ENCODE results near the gene NEK5. TPM values are rescaled to one million over a fixed set of nuclear protein-coding genes. Genes with fewer than 3 reads are reported as not detected.

The NEK5 gene
- total RNA-seq, 4 donors from 2014 or later, result 0.15 to 0.16 TPM; not detected in 2

DNA sequence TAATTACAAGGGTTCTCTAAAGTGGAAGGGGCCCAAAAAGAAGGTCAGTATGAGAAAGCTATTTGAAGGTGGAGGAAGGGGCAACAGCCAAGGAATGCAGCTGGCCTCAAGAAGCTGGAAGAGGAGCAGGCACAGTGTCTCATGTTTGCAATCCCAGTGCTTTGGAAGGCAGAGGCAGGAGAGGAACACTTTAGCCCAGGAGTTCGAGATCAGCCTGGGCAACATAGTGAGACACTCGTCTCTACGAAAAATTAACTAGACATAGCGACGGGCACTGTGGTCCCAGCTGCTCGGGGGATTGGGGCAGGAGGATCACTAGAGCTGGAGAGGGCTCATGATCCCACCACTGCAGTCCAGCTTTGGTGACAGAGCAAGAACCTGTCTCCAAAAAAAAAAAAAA is 31.2 kb upstream of the NEK5 start:
- H3K4me3 ChIP-seq (ENCODE audit: low read depth, poor library complexity, severe bottlenecking), result no peak overlapping the region
- intact Hi-C loops (cut with DNase I; ENCODE audit: low total_unique reads), result no loop called here
- no peak for DNase-seq (ENCODE audit: low spot score in 2 of 2)
- TF ChIP-seq, protein P1, sequence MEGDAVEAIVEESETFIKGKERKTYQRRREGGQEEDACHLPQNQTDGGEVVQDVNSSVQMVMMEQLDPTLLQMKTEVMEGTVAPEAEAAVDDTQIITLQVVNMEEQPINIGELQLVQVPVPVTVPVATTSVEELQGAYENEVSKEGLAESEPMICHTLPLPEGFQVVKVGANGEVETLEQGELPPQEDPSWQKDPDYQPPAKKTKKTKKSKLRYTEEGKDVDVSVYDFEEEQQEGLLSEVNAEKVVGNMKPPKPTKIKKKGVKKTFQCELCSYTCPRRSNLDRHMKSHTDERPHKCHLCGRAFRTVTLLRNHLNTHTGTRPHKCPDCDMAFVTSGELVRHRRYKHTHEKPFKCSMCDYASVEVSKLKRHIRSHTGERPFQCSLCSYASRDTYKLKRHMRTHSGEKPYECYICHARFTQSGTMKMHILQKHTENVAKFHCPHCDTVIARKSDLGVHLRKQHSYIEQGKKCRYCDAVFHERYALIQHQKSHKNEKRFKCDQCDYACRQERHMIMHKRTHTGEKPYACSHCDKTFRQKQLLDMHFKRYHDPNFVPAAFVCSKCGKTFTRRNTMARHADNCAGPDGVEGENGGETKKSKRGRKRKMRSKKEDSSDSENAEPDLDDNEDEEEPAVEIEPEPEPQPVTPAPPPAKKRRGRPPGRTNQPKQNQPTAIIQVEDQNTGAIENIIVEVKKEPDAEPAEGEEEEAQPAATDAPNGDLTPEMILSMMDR (IDR thresholded peaks at IDR 0.05), result no peak
- TF ChIP-seq POLR2A (IDR thresholded peaks at IDR 0.05), result no peak
- 87 to 94% methylated on average over 6 of the region's 6 CpGs for WGBS, 2 donors

DNA sequence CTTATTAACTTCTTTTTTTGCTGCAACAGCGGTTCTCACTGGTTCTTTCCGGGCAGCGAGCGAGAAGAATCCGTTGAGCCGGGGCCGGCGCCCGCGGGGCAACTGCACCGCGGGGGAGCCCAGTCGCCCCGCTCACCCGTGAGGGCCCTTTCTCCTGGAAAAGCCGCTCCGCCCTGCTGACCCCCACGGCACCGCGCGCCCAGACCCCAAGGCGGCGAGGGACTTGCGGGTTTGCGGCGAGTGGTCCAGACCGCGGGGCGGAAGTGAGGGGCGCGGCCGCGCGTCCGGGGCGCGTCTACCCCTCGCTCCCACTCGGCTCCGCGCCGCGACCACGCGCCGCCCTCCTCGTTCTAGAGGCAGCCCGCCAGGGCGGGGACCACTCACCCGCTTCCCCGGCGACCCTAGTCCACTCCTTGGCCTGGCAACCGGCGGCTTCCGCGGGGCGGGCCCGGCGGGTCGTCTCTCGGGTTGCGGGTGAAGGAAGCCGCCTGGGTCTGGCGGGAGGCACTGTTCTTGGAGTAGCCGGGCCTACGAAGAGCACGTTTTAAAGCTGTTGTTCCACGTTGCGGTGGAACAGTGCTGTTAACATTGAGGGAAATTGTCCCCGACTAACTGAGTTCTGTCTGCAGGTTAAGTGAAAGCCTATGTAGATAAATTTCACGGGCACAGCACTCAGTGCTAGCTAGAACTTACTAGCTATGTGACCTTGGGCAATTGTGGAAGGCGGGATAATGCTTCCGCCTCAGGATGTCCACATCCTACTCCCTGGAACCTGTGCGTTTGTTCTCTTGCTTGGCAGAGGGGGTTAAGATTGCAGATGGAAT is 30.5 kb upstream of the NEK5 start, which contains the start of gene NEK3:
NEK3 (minus strand) TSS at position 439 of the 824 bp plus-strand sequence. CDS start 3,406 bp downstream, outside the sequence.
- H3K4me3 ChIP-seq (ENCODE audit: low read depth, poor library complexity, severe bottlenecking), result peak within 1 kb of the TSS; percentile 95
- 4 to 6% methylated on average over 27 to 48 of the region's 74 CpGs for WGBS, 2 donors
- intact Hi-C loops (cut with DNase I; ENCODE audit: low total_unique reads), result no loop called here
- TF ChIP-seq, protein P1 (IDR thresholded peaks at IDR 0.05), result no peak
- TF ChIP-seq POLR2A (IDR thresholded peaks at IDR 0.05), result no peak
- DNase-seq (ENCODE audit: low spot score in 2 of 2), result peak; percentile 57 to 93

DNA sequence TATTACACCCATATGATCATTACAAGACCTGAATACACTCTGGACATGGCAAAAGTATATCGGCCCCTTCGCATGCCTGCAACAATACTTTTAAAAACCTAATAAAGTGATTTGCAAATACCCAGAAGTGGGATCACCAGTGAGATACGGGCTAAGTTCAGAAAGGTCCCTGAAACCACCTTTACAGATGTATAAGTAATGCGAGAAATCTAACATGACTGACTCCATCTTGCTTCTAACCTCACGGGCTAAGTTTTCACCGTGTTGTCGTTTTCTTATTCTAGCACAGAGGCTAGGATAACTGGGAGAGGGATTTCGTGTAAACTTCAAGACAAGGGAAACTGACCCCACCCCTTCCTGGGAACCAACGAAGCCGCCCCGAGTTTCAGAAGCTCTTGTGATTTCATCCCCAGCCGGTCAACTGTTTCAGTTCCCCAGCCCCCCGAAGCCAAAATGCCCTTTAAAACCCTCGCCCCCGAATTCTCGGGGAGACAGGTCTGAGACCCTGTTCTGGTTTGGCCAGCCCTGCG is 29.8 kb upstream of the NEK5 start:
- DNase-seq (ENCODE audit: low spot score in 2 of 2), result peak; percentile 44 to 88
- TF ChIP-seq, protein P1 (IDR thresholded peaks at IDR 0.05), result no peak
- TF ChIP-seq POLR2A (IDR thresholded peaks at IDR 0.05), result no peak
- H3K4me3 ChIP-seq (ENCODE audit: low read depth, poor library complexity, severe bottlenecking), result peak overlapping the region; percentile 95

DNA sequence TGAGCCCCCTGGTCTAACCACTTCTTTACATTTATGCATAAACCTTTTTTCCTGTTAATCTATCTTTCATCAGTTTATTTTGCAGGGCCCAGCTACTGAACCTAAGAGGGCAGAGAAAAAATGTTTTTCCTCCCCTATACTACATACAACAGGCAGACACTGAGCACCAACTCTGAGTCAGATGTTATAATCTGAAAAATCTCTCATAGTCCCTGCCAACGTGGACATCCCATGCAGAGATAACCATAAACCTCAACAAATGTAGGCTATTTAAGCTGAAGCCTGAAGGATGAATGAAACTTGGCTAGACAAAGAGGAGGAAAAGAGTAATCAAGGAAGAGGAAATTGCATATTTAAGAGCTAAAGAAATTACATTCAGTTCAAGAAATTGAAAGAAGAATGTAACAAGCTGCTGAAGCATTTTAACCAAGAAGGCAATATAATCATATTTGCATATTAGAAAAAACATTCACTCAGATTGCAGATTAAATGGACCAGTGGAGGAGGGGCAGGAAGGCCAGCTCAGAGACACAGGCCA is 27.9 kb upstream of the NEK5 start:
- no peak for DNase-seq (ENCODE audit: low spot score in 2 of 2)
- TF ChIP-seq, protein P1 (IDR thresholded peaks at IDR 0.05), result no peak
- TF ChIP-seq POLR2A (IDR thresholded peaks at IDR 0.05), result no peak
- no peak overlapping the region for H3K4me3 ChIP-seq (ENCODE audit: low read depth, poor library complexity, severe bottlenecking)
- intact Hi-C loops (cut with DNase I; ENCODE audit: low total_unique reads), result no loop called here
- 35 to 37% methylated on average over 1 of the region's 1 CpG for WGBS, 2 donors

More for the DNA sequence above, 29.8 kb upstream of the NEK5 start:
- intact Hi-C loops (cut with DNase I; ENCODE audit: low total_unique reads), result no loop called here
- WGBS, 2 donors, result 9 to 12% methylated on average over 17 of the region's 17 CpGs

DNA sequence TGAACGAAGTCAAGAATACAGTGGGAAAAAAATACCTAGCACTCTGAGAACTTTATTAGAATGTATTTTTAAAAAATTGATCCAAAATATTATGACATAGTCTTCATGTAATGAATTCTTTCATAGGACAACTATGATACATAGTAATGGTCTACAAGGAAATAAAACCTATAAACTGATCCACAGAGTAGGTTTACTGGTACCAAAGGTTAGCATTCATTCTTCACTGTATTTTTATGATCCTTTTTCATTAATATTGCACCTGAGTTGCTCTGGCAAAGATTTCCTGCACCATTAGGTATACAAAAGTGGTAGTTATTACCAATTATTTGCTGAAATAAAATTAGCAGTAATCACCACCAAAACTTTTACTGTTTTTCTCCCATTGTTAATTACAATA is 26.3 kb upstream of the NEK5 start:
- intact Hi-C loops (cut with DNase I; ENCODE audit: low total_unique reads), result no loop called here
- DNase-seq (ENCODE audit: low spot score in 2 of 2), result no peak
- TF ChIP-seq, protein P1 (IDR thresholded peaks at IDR 0.05), result no peak
- no peak for TF ChIP-seq POLR2A (IDR thresholded peaks at IDR 0.05)
- H3K4me3 ChIP-seq (ENCODE audit: low read depth, poor library complexity, severe bottlenecking), result no peak overlapping the region
- 92% methylated on average over 1 of the region's 1 CpG for WGBS, 2 donors
